Endometrial microvascular endothelial cells (primary cell): ENCODE measurements around the gene PTPN1. TPM values are rescaled to one million over a fixed set of nuclear protein-coding genes. Genes with fewer than 3 reads are reported as not detected.
"Not testable (repeated sequence)": the region's sequence is repeated elsewhere in the genome, so short reads cannot be mapped to it uniquely, and the experiment has no call there.

ENCODE experiments used
- in situ Hi-C: cut with HindIII; loops from 2 replicates; pipeline ENCODE4 v1.10.0; 2017; ENCODE audit warnings: low sequenced_read_pairs, low pct_unique_long_range_greater_than_20kb; ENCODE audit errors: inconsistent ontology term
- total RNA-seq: library from RNA; depleted of rRNA; stranded (reverse); fragments of >200 nt; gene quantifications from one replicate; pipeline ENCODE4 v1.2.3, GENCODE V29; 2015; ENCODE audit errors: inconsistent ontology term

Gene PTPN1
- total RNA-seq, 1 donor from 2014 or later, result 89.3 TPM

GRCh38 chr20:50595988-50596693 is 86.0 kb downstream of the PTPN1 start:
- in situ Hi-C loops, result no loop called here

- in situ Hi-C loops, result no loop called here
These were observed 86.5 kb downstream of the PTPN1 start for GRCh38 chr20:50596694-50597021.

- in situ Hi-C loops, result no loop called here
These were observed 87.3 kb downstream of the PTPN1 start for GRCh38 chr20:50597406-50597969.

- in situ Hi-C loops, result no loop called here
These were observed 87.9 kb downstream of the PTPN1 start for GRCh38 chr20:50598074-50598473.

- in situ Hi-C loops, result not testable (repeated sequence)
These were observed 88.6 kb downstream of the PTPN1 start for GRCh38 chr20:50598768-50599167.

- in situ Hi-C loops, result no loop called here
These were observed 90.2 kb downstream of the PTPN1 start for GRCh38 chr20:50600281-50600895.

GRCh38 chr20:50601511-50602431 is 91.6 kb downstream of the PTPN1 start:
- in situ Hi-C loops, result no loop called here

- in situ Hi-C loops, result no loop called here
These were observed 92.4 kb downstream of the PTPN1 start for GRCh38 chr20:50602432-50603088.

GRCh38 chr20:50604451-50604850 is 94.3 kb downstream of the PTPN1 start:
- in situ Hi-C loops, result no loop called here

GRCh38 chr20:50605136-50605535 is 95.0 kb downstream of the PTPN1 start:
- in situ Hi-C loops, result no loop called here

GRCh38 chr20:50607436-50607835 is 97.3 kb downstream of the PTPN1 start:
- in situ Hi-C loops, result no loop called here

GRCh38 chr20:50607850-50608749 is 97.9 kb downstream of the PTPN1 start:
- in situ Hi-C loops, result no loop called here

GRCh38 chr20:50608750-50609104 is 98.5 kb downstream of the PTPN1 start:
- in situ Hi-C loops, result no loop called here

GRCh38 chr20:50609438-50609989 is 99.3 kb downstream of the PTPN1 start:
- in situ Hi-C loops, result no loop called here

GRCh38 chr20:50610212-50610718 is 100.1 kb downstream of the PTPN1 start:
- in situ Hi-C loops, result no loop called here

- in situ Hi-C loops, result no loop called here
These were observed 101.1 kb downstream of the PTPN1 start for GRCh38 chr20:50611128-50611810.
